ENCODE data around the gene GULP1.

DNA sequence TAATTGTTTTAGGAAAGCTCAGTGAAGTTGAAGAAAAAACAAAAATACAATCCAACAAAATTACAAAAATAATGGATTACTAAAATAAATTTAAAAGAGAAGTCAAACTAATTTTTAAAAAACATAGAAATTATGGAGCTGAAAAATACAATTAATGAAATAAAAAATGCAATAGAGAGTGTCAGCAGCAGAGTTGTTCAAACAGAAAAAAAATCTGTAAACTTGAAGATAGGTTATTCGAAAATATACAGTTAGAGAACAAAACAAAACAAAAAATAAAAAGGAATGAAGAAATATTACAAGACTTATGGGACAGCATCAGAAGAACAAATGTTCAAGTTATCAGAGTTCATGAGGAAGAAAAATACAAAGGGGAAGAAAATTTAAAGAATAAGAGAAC, 114.7 kb downstream of the GULP1 start:
- TF ChIP-seq, protein P1, sequence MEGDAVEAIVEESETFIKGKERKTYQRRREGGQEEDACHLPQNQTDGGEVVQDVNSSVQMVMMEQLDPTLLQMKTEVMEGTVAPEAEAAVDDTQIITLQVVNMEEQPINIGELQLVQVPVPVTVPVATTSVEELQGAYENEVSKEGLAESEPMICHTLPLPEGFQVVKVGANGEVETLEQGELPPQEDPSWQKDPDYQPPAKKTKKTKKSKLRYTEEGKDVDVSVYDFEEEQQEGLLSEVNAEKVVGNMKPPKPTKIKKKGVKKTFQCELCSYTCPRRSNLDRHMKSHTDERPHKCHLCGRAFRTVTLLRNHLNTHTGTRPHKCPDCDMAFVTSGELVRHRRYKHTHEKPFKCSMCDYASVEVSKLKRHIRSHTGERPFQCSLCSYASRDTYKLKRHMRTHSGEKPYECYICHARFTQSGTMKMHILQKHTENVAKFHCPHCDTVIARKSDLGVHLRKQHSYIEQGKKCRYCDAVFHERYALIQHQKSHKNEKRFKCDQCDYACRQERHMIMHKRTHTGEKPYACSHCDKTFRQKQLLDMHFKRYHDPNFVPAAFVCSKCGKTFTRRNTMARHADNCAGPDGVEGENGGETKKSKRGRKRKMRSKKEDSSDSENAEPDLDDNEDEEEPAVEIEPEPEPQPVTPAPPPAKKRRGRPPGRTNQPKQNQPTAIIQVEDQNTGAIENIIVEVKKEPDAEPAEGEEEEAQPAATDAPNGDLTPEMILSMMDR (IDR thresholded peaks at IDR 0.05) = no peak
- no peak for TF ChIP-seq POLR2A (IDR thresholded peaks at IDR 0.05)

Data from uterus (tissue), 2 donors.